Ishikawa (cell line): ENCODE results near the gene SPARCL1.

ENCODE experiments used
- CEBPB ChIP-seq: IDR thresholded peaks from 2 replicates; pipeline ENCODE4 v1.6.1; 2012
- CREB1 ChIP-seq: IDR thresholded peaks from 2 replicates; pipeline ENCODE4 v1.6.1; 2012; ENCODE audit warnings: low read depth
- EGR1 ChIP-seq: IDR thresholded peaks from 2 replicates; pipeline ENCODE4 v1.6.1; 2012
- EP300 ChIP-seq: IDR thresholded peaks from 2 replicates; pipeline ENCODE4 v1.6.1; 2012; ENCODE audit warnings: borderline replicate concordance
- FOXM1 ChIP-seq: IDR thresholded peaks from 2 replicates; pipeline ENCODE4 v1.6.1; 2012; ENCODE audit warnings: low read depth, borderline replicate concordance
- MAX ChIP-seq: IDR thresholded peaks from 2 replicates; pipeline ENCODE4 v1.6.1; 2012
- NFIC ChIP-seq: IDR thresholded peaks from 2 replicates; pipeline ENCODE4 v1.6.1; 2012
- RAD21 ChIP-seq: IDR thresholded peaks from 2 replicates; pipeline ENCODE4 v1.6.1; 2012; ENCODE audit warnings: low read depth
- REST ChIP-seq: IDR thresholded peaks from 2 replicates; pipeline ENCODE4 v1.6.1; 2012; ENCODE audit warnings: low read depth, mild to moderate bottlenecking
- TAF1 ChIP-seq: IDR thresholded peaks from 2 replicates; pipeline ENCODE4 v1.6.1; 2012; ENCODE audit warnings: low read depth, mild to moderate bottlenecking
- TCF12 ChIP-seq: IDR thresholded peaks from 2 replicates; pipeline ENCODE4 v1.6.1; 2012; ENCODE audit warnings: low read depth
- TEAD4 ChIP-seq: IDR thresholded peaks from 2 replicates; pipeline ENCODE4 v1.6.1; 2012
- USF1 ChIP-seq: IDR thresholded peaks from 2 replicates; pipeline ENCODE4 v1.6.1; 2012
- YY1 ChIP-seq: IDR thresholded peaks from 2 replicates; pipeline ENCODE4 v1.6.1; 2012; ENCODE audit warnings: low read depth
- ZBTB7A ChIP-seq: IDR thresholded peaks from 2 replicates; pipeline ENCODE4 v1.6.1; 2012; ENCODE audit warnings: low read depth

The SPARCL1 gene

GRCh38 chr4:87481377-87481776 lies 47.8 kb downstream of the SPARCL1 start:
- no peak for TF ChIP-seq TEAD4
- TF ChIP-seq RAD21 = no peak
- TF ChIP-seq NFIC = no peak
- no peak for TF ChIP-seq USF1
- TF ChIP-seq MAX = no peak
- TF ChIP-seq REST = no peak
- TF ChIP-seq ZBTB7A = no peak
- TF ChIP-seq TCF12 = no peak
- no peak for TF ChIP-seq FOXM1
- no peak for TF ChIP-seq EGR1
- no peak for TF ChIP-seq YY1
- TF ChIP-seq CEBPB = no peak

GRCh38 chr4:87478732-87479250 lies 50.4 kb downstream of the SPARCL1 start:
- TF ChIP-seq TAF1 (no peak), REST (no peak), CEBPB (no peak), MAX (no peak), USF1 (no peak), FOXM1 (no peak), ZBTB7A (no peak)

- TF ChIP-seq FOXM1 = no peak
- TF ChIP-seq TAF1 = no peak
- no peak for TF ChIP-seq EGR1
- no peak for TF ChIP-seq TCF12
- no peak for TF ChIP-seq CEBPB
- no peak for TF ChIP-seq ZBTB7A
- no peak for TF ChIP-seq RAD21
- no peak for TF ChIP-seq TEAD4
- TF ChIP-seq EP300 = no peak
- TF ChIP-seq MAX = no peak
- TF ChIP-seq YY1 = no peak
- no peak for TF ChIP-seq CREB1
- no peak for TF ChIP-seq REST
- TF ChIP-seq NFIC = no peak
- TF ChIP-seq USF1 = no peak
Measured at GRCh38 chr4:87476934-87477333, 52.2 kb downstream of the SPARCL1 start.

- TF ChIP-seq YY1 = no peak
- TF ChIP-seq TEAD4 = no peak
- no peak for TF ChIP-seq RAD21
- TF ChIP-seq TAF1 = no peak
- no peak for TF ChIP-seq EP300
- no peak for TF ChIP-seq MAX
- no peak for TF ChIP-seq FOXM1
- no peak for TF ChIP-seq ZBTB7A
Measured at GRCh38 chr4:87469390-87469789, 59.8 kb downstream of the SPARCL1 start.
